Stimulated activated CD8-positive, alpha-beta memory T cell treated with anti-CD3 and anti-CD28 coated beads, Interleukin-7, amount 100 ng/mL, for 48 hours (primary cell): Measurements from ENCODE around the gene ACSS2.

Source experiments
- DNase-seq, 2 donors: peaks; one replicate each; pipeline ENCODE4 v3.0.0-alpha.2; 2020; ENCODE audit warnings: low read depth in 1 of 2; ENCODE audit errors: extremely low read depth in 1 of 2

ACSS2 gene

DNA sequence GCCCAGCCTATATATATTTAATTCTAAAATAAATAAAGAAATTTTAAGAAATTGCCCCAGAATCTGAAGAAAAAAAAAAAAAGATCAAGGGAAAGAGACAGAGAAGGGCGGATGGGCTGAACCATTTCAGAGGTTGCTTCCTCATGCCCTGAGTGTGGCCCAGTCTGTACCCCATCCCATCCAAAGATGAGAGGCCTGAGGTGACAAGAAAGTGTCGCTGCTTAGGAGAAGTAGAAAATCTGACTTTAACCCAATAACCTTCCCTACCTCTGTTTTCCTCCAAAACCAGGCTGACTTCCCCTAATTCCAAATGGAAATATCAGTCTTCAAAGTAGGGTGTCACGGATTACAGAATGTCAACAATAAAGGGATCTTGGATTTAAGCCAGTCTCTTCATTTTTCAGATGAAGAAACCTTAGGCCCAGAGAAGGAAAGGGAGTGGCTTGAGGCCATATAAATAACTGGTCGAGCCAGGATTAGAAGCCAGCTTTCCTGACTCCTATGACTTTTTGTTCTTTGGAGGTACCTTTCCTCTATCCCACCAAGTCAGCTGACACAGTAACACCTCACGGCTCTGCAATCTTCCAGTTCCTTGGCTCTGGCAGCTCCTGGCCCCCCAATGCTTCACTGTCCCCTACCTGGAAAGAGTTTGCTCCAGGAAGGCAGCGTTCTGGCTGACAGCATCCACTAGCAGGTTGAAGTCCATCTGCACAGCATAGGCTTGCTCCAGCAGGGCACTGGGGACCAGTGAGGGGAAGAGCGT lies 69.1 kb downstream of the ACSS2 start:
- DNase-seq = no peak

DNA sequence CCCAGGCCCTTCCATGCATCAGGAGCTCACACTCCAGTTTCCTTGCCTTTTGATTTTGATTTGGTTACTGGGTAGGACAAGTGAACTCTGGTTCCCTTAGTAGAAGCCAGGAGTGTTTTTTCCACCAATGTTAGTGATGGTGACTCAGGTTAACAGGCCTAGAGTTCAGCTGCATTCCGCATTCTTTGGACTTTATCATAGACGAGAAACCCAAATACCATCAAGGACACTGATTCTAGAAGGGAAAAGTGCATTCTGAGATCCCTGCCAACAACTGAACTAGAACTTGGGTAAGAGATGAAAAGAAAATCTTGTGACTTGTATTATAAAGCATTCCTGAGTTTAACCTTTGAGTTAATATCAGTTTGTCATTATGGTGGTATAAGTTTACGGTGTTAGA lies 70.2 kb downstream of the ACSS2 start:
- no peak for DNase-seq

DNA sequence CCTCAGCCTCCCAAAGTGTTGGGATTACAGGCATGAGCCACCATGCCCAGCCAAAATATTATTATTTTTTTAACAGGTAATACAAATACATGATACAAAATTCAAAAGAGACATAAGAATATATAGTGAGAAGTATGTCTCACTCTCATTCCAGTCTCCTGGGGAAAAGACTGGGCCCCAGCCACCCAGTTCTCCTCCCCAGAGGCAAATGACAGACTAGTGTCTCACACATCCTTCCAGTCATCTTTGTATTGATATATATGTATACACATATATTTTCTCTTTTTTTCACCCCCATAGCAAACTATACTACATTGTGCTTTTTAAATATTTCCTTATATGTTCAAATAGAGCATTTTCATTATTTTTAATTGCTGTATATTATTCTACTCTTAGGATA lies 70.9 kb downstream of the ACSS2 start:
- no peak for DNase-seq

- no peak for DNase-seq
Observed at GRCh38 chr20:34948030-34948429, 71.6 kb downstream of the ACSS2 start.

- no peak for DNase-seq
Observed at GRCh38 chr20:34949120-34949519, 72.7 kb downstream of the ACSS2 start.

- DNase-seq = no peak
Observed at GRCh38 chr20:34951252-34951651, 74.8 kb downstream of the ACSS2 start.

GRCh38 chr20:34951652-34952051 lies 75.2 kb downstream of the ACSS2 start:
- no peak for DNase-seq

DNA sequence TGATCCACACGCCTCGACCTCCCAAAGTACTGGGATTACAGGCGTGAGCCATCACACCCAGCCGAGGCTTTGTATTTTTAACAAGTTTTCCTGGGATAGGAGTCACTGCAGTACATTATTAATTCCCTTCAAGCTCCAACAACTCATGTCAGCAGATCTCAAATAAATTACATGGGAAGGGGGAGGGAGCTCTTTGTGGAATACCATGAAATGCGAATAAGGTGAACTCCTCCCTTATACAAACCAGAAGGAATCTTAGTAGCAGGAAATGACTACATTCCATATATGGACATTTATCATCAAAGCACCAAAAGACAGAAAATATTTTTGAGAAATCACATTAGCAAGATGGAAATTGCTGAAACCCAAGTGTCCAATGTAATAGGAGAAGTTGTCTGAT lies 76.3 kb downstream of the ACSS2 start:
- DNase-seq = no peak

DNA sequence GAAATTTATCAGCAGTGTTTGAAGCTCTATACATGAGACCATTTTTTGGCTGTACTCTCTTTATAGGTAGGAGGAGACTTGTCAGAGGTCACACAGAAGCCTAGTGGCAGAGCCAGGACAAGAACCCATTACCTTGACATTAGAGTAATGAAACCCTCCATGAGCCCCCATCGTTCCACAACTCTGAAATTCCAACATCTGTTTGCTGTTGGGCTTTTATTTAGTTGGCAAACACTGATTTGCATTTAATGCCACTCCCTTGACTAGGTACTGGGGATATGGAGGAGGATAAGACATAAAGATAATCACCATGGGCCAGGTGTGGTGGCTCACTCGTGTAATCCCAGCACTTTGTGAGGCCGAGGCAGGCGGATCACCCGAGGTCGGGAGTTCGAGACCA lies 77.5 kb downstream of the ACSS2 start:
- DNase-seq = no peak

- DNase-seq = no peak
Observed at GRCh38 chr20:34954904-34955230, 78.5 kb downstream of the ACSS2 start.

GRCh38 chr20:34955231-34956040 lies 79.0 kb downstream of the ACSS2 start, which contains the start of the genes GSS and MYH7B:
Gene GSS, minus strand, starts transcription at chr20:34955806. Its CDS starts 3,954 bp downstream, at chr20:34951852.
Gene MYH7B, plus strand, starts transcription at chr20:34955868. Its CDS starts 22,138 bp downstream, at chr20:34978006.
- peak; percentile 95 to 96 for DNase-seq

GRCh38 chr20:34956041-34956458 lies 79.6 kb downstream of the ACSS2 start:
- DNase-seq = no peak

DNA sequence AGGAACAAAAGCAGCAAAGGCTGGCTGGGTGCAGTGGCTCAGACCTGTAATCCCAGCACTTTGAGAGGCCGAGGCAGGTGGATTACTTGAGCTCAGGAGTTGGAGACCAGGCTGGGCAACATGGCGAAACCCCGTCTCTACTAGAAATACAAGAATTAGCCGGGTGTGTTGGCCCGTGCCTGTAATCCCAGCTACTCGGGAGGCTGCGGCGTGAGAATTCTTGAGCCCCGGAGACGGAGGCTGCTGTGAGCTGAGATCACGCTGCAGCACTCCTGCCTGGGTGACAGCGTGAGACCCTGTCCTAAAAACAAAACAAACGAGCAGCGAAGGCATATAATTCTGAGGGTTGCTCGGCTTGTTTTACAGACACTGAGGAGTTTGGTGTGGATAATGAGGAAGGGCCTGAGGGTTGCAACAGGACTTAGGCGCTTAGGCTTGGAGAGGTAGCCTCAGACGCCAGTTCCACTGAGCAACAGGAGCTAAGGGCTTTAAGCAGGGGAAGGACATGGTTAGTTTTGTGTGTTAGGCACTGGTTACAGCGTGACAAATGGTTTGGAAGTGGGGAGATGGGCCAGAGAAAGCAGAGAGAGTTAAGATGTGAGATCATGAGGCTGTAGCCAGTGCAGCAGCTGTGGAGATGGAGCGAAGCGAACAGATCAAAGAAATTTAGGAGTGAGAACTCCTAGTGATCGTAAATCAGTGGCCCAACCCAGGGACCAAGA lies 80.5 kb downstream of the ACSS2 start:
- no peak for DNase-seq

DNA sequence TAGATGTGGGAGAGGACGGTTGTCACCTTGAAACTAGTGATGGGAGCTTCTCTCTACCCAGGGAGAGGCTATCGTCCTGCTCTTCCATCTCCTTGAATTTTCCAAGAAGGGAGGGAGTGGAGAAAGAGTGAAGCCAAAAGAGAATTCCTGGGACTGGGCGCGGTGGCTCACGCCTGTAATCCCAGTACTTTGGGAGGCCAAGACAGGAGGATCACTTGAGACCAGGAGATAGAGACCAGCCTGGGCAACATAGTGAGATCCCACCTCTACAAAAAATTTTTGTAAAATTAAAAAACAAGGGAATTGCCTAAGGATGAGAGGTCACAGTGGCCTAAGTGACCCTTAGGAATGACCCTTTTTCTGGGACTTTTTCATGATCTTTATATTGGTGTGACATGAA lies 88.1 kb downstream of the ACSS2 start:
- no peak for DNase-seq

- DNase-seq = no peak
Observed at GRCh38 chr20:34965051-34965450, 88.6 kb downstream of the ACSS2 start.

- no peak for DNase-seq
Observed at GRCh38 chr20:34967421-34967820, 91.0 kb downstream of the ACSS2 start.

- DNase-seq = no peak
Observed at GRCh38 chr20:34968042-34968775, 91.8 kb downstream of the ACSS2 start.

DNA sequence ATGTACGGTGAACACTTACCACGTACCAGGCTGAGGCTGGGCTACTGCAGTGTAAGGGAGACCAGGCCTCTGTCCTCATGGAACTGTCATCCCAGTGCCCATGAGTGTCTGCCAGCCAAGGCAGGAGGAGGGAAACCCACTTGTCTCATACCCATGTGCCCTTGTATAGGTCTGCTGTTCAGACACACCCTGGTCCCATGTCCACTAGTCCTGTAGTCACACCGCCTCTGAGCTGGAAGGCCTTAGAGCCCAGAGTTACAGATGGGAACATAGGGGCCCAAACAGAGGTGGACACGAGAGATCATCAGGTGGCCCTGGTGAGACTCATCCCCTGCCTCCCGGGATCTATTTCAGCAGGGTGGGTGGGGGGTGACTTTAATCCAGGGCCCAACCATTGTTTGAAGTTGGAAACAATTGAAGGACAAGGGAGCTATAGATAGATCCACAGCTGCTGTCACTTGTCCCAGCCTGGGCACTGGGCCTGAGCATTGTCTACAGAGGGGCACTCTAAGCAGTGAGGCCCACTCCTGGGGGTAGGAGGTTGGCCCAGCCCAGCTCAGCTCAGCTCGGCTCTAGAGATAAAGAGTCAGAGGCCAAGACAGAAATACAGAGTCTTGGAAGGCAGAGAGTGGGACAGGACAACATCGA lies 93.9 kb downstream of the ACSS2 start:
- no peak for DNase-seq

- DNase-seq = no peak
Observed at GRCh38 chr20:34970846-34971560, 94.6 kb downstream of the ACSS2 start.
